PC-3 (cell line): ENCODE results near the gene YES1. TPM values are rescaled to one million over a fixed set of nuclear protein-coding genes. Genes with fewer than 3 reads are reported as not detected.

Experiments
- ATAC-seq: fragments of 200-7000 bp; cut with Tn5 transposase; 2 replicates; pipeline ENCODE4 v1.9.1; 2020; ENCODE audit warnings: mild to moderate bottlenecking, moderate library complexity
- BruUV-seq: library from RNA; stranded (reverse); fragments of 400-500 nt; replicated peaks from 2 replicates; lab custom pipeline; 2021; lab: Mats Ljungman, UMichigan
- CTCF ChIA-PET: fragments of 300-600 bp; sonication (Branson Sonifier 250); formaldehyde crosslinking; loops from one replicate; lab custom pipeline; 2022; ENCODE audit warnings: antibody characterized with exemption; lab: Charles Lee
- POLR2A ChIA-PET: fragments of 300-600 bp; sonication (Branson Sonifier 250); formaldehyde crosslinking; loops from one replicate; lab custom pipeline; 2022; ENCODE audit warnings: antibody characterized with exemption; ENCODE audit not compliant: unreplicated experiment; lab: Charles Lee
- DNase-seq: peaks from one replicate; pipeline ENCODE4 v3.0.0-alpha.2; 2015
- H2AFZ ChIP-seq: fragments of 300-600 bp; sonication (generic); 2 replicates; pipeline ENCODE4 v1.6.0; 2016; ENCODE audit warnings: antibody characterized with exemption, low read length
- H3F3A ChIP-seq: fragments of 300-600 bp; sonication (generic); one replicate; pipeline ENCODE4 v1.6.0; 2017; ENCODE audit warnings: antibody characterized with exemption, low read length, control low read depth, mild to moderate bottlenecking; ENCODE audit not compliant: unreplicated experiment
- H3K27ac ChIP-seq: fragments of 300-600 bp; sonication (generic); 2 replicates; pipeline ENCODE4 v1.5.1; 2016; ENCODE audit warnings: mild to moderate bottlenecking, low read length
- H3K27me3 ChIP-seq: fragments of 300-600 bp; sonication (generic); 2 replicates; pipeline ENCODE4 v1.6.1; 2016; ENCODE audit warnings: low read length, mixed read lengths
- H3K36me3 ChIP-seq: fragments of 300-600 bp; sonication (generic); 2 replicates; pipeline ENCODE4 v1.6.1; 2016; ENCODE audit warnings: low read depth, mixed run types, low read length, mixed read lengths
- H3K4me1 ChIP-seq: fragments of 300-600 bp; sonication (generic); 2 replicates; pipeline ENCODE4 v1.5.1; 2016; ENCODE audit warnings: low read length; ENCODE audit not compliant: insufficient read depth
- H3K4me2 ChIP-seq: fragments of 300-600 bp; sonication (generic); 2 replicates; pipeline ENCODE4 v1.6.0; 2016; ENCODE audit warnings: low read length
- H3K4me3 ChIP-seq: fragments of 300-600 bp; sonication (generic); 2 replicates; pipeline ENCODE4 v1.5.1; 2016; ENCODE audit warnings: mild to moderate bottlenecking, low read length, mixed read lengths
- H3K79me2 ChIP-seq: fragments of 300-600 bp; sonication (generic); 2 replicates; pipeline ENCODE4 v1.6.1; 2017; ENCODE audit warnings: low read length, mixed read lengths
- H3K9ac ChIP-seq: fragments of 300-600 bp; sonication (generic); 2 replicates; pipeline ENCODE4 v1.6.0; 2016; ENCODE audit warnings: mild to moderate bottlenecking, low read length
- H3K9me2 ChIP-seq: fragments of 300-600 bp; sonication (generic); replicated peaks from 2 replicates; pipeline ENCODE4 v1.6.1; 2016; ENCODE audit warnings: mixed run types, low read length, mixed read lengths
- H3K9me3 ChIP-seq: fragments of 300-600 bp; sonication (generic); 2 replicates; pipeline ENCODE4 v1.6.1; 2016; ENCODE audit warnings: low read length, mixed read lengths
- H4K20me1 ChIP-seq: fragments of 300-600 bp; sonication (generic); 2 replicates; pipeline ENCODE4 v1.6.1; 2016; ENCODE audit warnings: low read length, mixed read lengths
- EZH2 ChIP-seq: fragments of 300-600 bp; sonication (generic); IDR thresholded peaks from one replicate; pipeline ENCODE4 v1.6.1; 2017; ENCODE audit warnings: antibody characterized with exemption, mild to moderate bottlenecking, low read length; ENCODE audit not compliant: unreplicated experiment
- EZH2phosphoT487 ChIP-seq: fragments of 300-600 bp; sonication (generic); IDR thresholded peaks from 2 replicates; pipeline ENCODE4 v1.6.1; 2018; ENCODE audit warnings: mild to moderate bottlenecking, antibody characterized with exemption, low read length, borderline replicate concordance
- intact Hi-C: fragments of 100-400 bp; cut with micrococcal nuclease; formaldehyde crosslinking; loops from 2 replicates; pipeline ENCODE4 v1.9.0; 2023
- total RNA-seq: library from RNA; depleted of rRNA; stranded (reverse); fragments of >200 nt; gene quantifications from 2 replicates; pipeline ENCODE4 v1.2.3, GENCODE V29; 2014
- TF ChIP-seq, protein P1 (sequence below): fragments of 300-600 bp; sonication (generic); conservative IDR thresholded peaks from 2 replicates; pipeline ENCODE4 v1.5.1; 2017; ENCODE audit warnings: antibody characterized with exemption, low read depth, mild to moderate bottlenecking, low read length

Gene YES1
- total RNA-seq, 1 experiment from 2014 or later, result 73.5 TPM

DNA sequence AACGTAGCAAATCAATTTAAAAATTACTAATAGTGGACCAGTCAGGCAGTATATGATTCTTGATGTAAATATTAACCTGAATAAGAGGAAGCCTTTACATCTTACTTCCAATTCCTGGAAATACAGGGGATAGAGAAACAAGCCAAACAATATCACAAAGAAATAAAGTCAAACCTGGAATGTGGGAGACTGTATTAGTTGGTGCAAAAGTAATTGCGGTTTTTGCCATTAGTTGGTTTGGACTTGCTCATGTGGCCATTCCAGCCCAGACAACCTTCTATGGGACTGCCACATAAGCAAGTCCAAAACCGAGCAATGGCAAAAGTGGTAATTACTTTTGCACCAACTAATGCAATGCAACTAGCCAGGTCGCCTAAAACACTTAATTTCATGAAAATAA is 38.9 kb upstream of the YES1 start:
- H3K4me2 ChIP-seq, result no peak overlapping the region
- no peaks in the 10 kb centered on the region for H3K9me3 ChIP-seq
- H4K20me1 ChIP-seq, result no peaks in the 10 kb centered on the region
- H3K4me1 ChIP-seq, result peaks cover 6% of the 10 kb centered on the region
- H3K4me3 ChIP-seq, result no peak overlapping the region
- ChIA-PET CTCF (no interaction called here), POLR2A (no interaction called here)
- intact Hi-C loops, result no loop called here
- no peaks in the 10 kb centered on the region for H3K79me2 ChIP-seq
- no peak overlapping the region for H3K27ac ChIP-seq
- no TSS peak for BruUV-seq
- TF ChIP-seq EZH2phosphoT487, result no peak
- TF ChIP-seq, protein P1, sequence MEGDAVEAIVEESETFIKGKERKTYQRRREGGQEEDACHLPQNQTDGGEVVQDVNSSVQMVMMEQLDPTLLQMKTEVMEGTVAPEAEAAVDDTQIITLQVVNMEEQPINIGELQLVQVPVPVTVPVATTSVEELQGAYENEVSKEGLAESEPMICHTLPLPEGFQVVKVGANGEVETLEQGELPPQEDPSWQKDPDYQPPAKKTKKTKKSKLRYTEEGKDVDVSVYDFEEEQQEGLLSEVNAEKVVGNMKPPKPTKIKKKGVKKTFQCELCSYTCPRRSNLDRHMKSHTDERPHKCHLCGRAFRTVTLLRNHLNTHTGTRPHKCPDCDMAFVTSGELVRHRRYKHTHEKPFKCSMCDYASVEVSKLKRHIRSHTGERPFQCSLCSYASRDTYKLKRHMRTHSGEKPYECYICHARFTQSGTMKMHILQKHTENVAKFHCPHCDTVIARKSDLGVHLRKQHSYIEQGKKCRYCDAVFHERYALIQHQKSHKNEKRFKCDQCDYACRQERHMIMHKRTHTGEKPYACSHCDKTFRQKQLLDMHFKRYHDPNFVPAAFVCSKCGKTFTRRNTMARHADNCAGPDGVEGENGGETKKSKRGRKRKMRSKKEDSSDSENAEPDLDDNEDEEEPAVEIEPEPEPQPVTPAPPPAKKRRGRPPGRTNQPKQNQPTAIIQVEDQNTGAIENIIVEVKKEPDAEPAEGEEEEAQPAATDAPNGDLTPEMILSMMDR, result no peak
- no peak for TF ChIP-seq EZH2
- no peaks in the 10 kb centered on the region for H3K36me3 ChIP-seq
- no peak overlapping the region for H3K9ac ChIP-seq
- DNase-seq (no peak), ATAC-seq (no peak)
- peaks cover 4% of the 10 kb centered on the region for H3F3A ChIP-seq
- H3K9me2 ChIP-seq, result no peaks in the 10 kb centered on the region
- H3K27me3 ChIP-seq, result no peaks in the 10 kb centered on the region
- no peak overlapping the region for H2AFZ ChIP-seq

DNA sequence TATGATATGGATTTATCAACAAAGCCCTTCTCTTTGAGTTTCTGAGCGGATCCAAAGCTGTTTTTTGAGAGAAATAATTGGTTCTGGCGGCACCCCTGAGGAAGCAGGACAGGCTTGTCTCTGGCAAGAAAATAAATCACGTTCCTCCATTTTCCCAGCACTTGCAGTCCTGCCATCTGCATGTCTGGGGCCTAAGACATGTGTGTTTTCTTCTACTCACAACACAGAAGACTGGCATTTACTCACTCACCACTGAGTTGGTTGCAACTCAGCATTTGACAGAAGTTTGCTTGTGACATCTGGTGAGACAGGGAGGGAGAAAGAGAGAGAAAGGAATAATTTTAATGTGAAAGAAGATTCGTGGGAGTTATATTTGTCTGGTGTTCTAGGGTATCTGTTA is 37.0 kb upstream of the YES1 start:
- POLR2A ChIA-PET, result no interaction called here
- intact Hi-C loops, result no loop called here
- CTCF ChIA-PET, result no interaction called here
- H3K9me2 ChIP-seq, result no peaks in the 10 kb centered on the region
- no peaks in the 10 kb centered on the region for H3K9me3 ChIP-seq
- no peak overlapping the region for H3K4me2 ChIP-seq
- peaks cover 15% of the 10 kb centered on the region for H3K4me1 ChIP-seq
- TF ChIP-seq, protein P1, result no peak
- H3K79me2 ChIP-seq, result no peaks in the 10 kb centered on the region
- H3K27ac ChIP-seq, result no peak overlapping the region
- H4K20me1 ChIP-seq, result no peaks in the 10 kb centered on the region
- H2AFZ ChIP-seq, result no peak overlapping the region
- H3K4me3 ChIP-seq, result no peak overlapping the region
- no TSS peak for BruUV-seq
- no peaks in the 10 kb centered on the region for H3K27me3 ChIP-seq
- H3K9ac ChIP-seq, result no peak overlapping the region
- peaks cover 11% of the 10 kb centered on the region for H3F3A ChIP-seq
- H3K36me3 ChIP-seq, result no peaks in the 10 kb centered on the region
- ATAC-seq (no peak), DNase-seq (no peak)

DNA sequence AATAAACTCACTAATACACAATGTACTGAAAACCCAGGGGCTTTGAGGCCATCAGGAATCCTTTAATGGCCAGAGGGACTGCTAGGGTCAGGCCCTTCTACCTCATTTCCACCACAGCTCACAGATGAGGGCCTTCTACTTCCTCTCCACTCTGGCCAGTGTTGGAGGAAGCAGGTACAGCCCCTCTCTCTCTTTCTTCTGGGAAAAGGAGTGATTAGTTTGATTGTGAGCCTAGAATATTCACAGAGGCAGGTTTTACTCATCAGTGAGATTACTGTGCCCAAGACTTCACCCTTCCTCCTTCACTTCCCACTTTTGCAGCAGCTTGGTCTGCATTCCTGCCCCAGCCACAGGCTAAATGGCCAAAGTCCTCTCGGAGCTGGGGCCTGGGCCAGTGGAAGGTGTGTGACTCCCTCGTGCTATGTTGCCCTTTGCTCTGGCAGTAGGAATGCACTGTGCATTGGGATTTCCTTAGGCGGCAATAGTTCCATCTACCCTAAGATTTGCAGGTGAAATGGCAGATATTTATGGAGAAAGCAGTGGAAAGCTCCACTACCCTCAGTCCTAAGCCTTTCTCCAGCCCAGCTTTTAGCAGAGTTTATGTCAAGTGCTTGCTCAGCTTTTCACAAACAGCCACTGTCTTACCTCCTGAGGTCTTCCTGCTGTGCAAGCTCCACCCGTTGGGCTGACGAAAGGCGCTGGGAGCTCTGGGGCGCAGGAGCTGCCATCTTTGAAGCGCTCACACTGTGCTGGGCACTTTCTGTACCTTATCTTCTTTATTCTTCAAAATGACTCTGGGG is 36.2 kb upstream of the YES1 start:
- Histone ChIP-seq H3K9ac (no peak overlapping the region), H3K4me3 (no peak overlapping the region), H3K27ac (no peak overlapping the region), H3K9me3 (no peaks in the 10 kb centered on the region), H3K36me3 (no peaks in the 10 kb centered on the region), H4K20me1 (no peaks in the 10 kb centered on the region), H3F3A (peaks cover 11% of the 10 kb centered on the region), H3K9me2 (no peaks in the 10 kb centered on the region), H3K27me3 (no peaks in the 10 kb centered on the region), H3K79me2 (no peaks in the 10 kb centered on the region), H3K4me2 (no peak overlapping the region), H2AFZ (no peak overlapping the region), H3K4me1 (peaks cover 15% of the 10 kb centered on the region)
- ChIA-PET POLR2A (no interaction called here), CTCF (no interaction called here)
- BruUV-seq, result no TSS peak
- TF ChIP-seq EZH2phosphoT487, result no peak
- no peak for TF ChIP-seq EZH2
- TF ChIP-seq, protein P1, result no peak
- ATAC-seq (no peak), DNase-seq (no peak)
- intact Hi-C loops, result no loop called here
